GM19455 (cell line): ENCODE results near the gene AP3S1.
"Not testable (repeated sequence)": the region's sequence is repeated elsewhere in the genome, so short reads cannot be mapped to it uniquely, and the experiment has no call there.

Experiments
- ATAC-seq: cut with Tn5 transposase; IDR thresholded peaks from one replicate; pipeline ENCODE4 v1.9.1; 2021; ENCODE audit not compliant: unreplicated experiment

AP3S1 gene

DNA sequence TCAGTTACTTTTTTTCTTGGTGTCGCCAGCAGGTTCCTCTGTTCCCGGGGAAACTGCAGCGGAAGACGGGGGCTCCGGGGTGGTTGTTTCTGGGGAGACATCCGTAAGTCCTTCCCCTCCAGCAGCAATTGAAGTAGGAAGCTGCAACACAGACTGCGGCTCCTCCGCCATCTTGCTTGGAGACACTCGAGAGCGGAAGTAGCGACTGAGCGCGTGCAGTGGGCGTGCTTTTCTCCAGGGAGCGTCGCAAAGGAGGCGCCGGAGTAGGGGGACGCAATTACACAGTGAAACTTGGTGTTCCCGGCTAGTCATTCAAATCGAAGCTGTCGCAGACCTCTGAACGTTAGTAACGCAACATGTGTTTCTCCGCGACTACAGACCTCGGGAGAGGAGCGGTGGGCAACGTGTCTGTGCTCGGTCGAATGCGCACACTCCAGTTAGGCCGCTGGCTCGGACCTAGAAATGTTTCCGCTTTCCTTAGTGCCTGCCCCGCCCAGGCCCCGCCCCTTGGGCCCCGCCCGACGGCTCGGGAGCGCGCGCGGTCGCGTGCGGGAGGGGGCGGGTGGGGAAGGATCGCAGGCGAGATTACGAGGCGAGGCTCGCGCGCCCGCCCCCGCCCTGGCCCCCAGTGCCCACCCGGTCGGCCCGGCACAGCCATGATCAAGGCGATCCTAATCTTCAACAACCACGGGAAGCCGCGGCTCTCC lies at the start of gene AP3S1, which contains the start of gene ATG12:
Gene AP3S1, plus strand, starts transcription at position 554 of the 707 bp plus-strand sequence. Its CDS starts 103 bp downstream, at position 657.
Gene ATG12, minus strand, starts transcription at position 184 of the 707 bp plus-strand sequence. Its CDS starts 13 bp downstream, at position 171.
- ATAC-seq: peak; percentile 90

DNA sequence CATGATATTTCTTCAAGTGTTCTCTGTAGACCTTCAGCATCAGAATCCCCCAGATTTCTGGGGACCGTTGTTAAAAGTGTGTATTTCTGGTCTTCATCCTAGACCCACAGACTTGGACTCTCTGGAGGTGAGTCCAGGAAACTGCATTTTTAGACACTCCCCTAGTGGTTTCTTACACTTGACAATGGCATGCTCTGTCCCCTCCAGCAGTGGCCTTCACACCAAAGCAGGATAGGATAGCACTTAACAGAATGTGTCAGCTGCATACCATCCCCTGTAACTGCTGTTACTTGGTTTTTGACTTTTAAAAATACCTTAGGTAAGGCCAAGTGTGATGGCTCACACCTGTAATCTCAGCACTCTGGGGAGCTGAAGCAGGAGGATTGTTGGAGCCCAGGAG lies 46.0 kb upstream of the AP3S1 start:
- no peak for ATAC-seq

GRCh38 chr5:115796656-115797055 lies 45.1 kb upstream of the AP3S1 start:
- no peak for ATAC-seq

DNA sequence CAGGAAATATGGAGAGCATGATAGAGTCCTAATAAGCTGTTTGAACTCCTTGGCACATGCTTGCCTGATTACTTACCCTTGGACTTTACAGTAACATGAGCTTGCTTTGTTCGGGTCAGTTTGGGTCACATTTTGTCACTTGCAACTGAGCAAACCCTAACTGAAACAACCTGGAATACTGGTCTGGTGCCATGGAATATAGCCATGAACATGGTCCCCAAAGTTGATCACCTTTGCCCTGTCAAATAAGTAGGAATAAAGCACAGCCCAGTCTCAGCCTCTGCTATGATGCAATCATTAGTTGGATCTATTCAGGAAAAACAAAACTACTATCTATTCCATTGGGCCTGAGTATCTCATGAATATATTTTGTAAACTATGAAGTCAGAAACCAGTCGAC lies 43.5 kb upstream of the AP3S1 start:
- no peak for ATAC-seq

- no peak for ATAC-seq
Measured at GRCh38 chr5:115800108-115800507, 41.6 kb upstream of the AP3S1 start.

GRCh38 chr5:115801152-115801551 lies 40.6 kb upstream of the AP3S1 start:
- ATAC-seq: no peak

- ATAC-seq: no peak
Measured at GRCh38 chr5:115801984-115802383, 39.8 kb upstream of the AP3S1 start.

GRCh38 chr5:115806986-115807653 lies 34.6 kb upstream of the AP3S1 start:
- ATAC-seq: no peak

DNA sequence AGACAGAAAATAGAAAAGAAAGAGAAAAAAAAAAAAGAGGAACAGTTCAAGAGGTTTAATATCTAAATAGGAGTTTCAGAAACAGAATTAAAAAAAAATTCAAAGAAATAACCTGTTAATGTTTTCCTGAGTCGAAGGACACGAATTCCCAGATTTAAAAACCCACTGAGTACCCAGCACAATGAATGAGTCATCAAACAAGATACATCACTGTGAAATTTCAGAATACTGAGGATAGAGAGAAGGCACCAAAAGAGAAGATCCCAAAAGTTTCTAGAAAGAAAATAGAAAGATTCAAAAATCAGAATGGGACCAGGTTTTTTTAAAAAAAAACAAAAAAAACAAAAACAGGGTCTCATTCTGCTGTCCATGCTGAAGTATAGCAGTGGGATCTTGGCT lies 34.1 kb upstream of the AP3S1 start:
- ATAC-seq: no peak

GRCh38 chr5:115808066-115808465 lies 33.7 kb upstream of the AP3S1 start:
- not testable (repeated sequence) for ATAC-seq

DNA sequence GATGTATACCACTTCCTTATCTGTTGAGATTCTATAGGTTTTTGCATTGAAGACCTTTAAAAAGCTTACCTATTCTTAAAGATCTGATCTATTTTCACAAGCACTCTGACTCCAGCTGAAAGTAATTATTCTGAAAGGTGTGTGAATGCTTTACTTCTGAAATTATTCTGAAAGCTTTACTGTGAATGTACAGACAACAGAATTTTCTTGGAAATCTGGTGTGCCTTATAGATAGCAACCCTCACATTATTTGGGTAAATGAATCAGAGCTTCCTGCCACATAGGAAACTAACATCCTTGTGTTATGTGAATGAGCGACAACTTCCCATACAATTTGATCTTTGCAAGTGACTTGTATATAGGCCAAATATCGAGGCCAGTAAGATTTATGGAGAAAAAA lies 31.8 kb upstream of the AP3S1 start:
- no peak for ATAC-seq

DNA sequence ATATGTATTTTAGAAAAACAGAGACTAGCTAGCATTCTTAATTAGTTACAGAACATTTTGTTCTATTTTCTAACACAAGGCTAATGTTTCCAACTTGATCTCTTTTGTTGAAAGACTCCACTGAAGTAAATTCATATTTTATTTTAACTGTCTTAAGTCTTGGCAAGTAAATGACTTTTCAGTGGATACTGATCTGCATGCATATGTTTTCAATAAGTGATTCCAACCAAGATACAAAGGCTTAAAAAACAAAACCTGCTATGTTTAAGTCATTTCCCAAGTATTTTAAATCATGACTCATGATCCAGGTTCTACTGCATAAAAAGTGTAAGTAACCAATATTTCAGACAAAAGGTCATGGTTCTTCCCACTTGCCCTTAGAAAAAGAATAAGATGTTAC lies 31.0 kb upstream of the AP3S1 start:
- ATAC-seq: no peak

DNA sequence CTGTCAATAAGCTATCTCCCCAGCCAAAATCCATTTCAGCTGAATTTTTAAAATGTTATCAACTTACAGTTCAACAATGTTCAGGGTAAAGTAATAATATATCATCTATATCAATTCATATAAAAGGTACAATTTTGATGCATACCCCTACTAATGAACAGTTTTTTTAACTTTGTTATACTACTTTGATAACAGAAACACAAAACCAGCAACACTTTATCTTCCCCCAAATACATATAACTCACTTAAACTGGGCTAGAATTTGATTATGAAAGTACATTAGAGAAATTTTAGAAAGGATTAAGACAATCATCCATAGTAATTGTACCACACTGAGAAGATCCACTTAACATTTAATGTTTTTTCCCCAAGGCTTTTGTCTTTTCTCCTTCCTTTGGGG lies 30.3 kb upstream of the AP3S1 start:
- ATAC-seq: no peak

DNA sequence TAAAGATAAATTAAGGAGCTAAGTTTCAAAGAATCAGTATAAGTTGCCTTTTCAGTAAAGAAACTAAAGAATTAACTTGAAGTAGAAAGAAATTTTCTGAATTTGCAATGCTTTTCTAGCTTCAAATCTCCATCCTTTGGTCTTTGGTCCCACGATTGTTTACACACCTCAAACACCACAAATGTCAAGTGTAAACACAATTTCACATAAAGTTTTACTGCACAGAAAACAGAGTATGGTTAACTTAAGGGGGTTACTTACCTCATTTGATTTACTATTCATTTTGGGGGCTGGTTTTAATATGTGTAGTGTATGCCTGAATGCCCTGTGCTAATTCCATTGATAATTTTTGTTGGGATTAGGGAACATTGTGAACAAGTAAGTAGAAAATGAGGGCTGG lies 29.4 kb upstream of the AP3S1 start:
- no peak for ATAC-seq

- no peak for ATAC-seq
Measured at GRCh38 chr5:115813719-115814118, 28.0 kb upstream of the AP3S1 start.

GRCh38 chr5:115815006-115815692 lies 26.6 kb upstream of the AP3S1 start:
- no peak for ATAC-seq

DNA sequence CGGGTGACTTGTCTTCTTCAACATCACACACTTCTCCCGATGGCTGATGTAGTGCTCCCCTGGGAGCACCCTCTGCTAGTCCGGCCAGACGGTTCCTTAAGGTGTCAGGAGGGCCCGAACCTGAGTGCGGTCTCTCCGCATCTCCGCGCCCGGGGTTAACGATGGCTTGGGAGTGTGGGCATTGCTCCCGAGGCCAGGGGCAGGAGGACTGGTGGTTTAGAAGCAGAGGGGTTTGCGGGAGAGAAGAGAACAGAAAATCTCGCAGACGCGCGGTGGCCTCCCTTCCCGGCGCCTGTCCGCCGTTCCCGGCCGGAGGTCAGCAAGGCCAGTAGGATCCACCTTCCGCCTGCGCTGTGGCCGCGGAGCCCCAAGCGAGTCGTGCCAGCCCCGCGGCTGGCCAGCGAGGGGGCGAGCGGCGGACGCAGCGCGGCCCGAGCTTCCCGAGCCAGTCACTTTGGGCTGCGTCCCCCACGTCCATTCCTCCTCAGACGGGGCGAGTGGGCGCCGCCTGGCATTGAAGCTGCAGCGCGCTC lies 26.0 kb upstream of the AP3S1 start:
- ATAC-seq: no peak

DNA sequence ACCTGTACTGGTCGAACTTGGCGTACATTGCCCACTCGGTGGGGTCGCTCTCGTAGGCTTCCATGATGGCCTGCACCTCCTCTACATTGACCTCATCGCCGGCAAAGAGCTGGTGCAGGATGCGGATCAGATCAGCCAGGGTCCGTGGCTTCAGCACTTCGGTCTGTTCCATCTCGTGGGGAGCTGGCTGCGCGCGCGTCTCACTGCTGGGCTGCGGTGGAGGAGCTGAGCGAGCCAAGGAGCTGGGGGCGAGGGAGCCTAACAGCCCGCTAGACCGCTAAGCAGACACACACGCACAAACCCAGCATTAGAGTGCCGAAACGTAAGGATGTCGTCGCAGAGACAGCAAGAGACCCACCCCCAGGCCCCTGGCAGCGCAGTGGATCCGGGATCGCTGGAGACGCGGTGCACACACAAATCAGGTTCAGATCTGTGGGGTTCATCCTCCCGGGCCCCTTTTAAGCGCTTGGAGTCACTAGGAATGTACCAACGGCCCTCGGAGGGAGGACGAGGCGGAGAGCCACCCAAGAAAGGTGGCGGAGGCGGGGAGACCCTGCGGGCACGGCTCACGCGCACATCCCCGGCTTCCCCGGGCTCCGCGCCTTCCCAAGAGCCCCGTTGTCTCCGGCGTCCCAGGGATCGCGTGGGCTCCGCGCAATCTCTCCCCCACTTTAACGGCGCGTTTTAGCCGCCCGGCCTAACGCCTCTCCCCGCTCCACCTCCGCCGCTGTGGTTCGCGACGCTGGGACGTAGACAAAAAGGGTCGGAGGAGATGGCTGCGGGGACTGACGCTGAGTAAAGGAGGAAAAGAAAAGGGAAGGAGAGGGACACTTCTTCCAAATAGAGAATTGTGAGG lies 25.3 kb upstream of the AP3S1 start, which contains the start of gene CDO1:
Gene CDO1, minus strand, starts transcription at position 434 of the 856 bp plus-strand sequence. Its CDS starts 262 bp downstream, at position 172.
- no peak for ATAC-seq

- ATAC-seq: no peak
Measured at GRCh38 chr5:115817386-115817785, 24.3 kb upstream of the AP3S1 start.

- ATAC-seq: no peak
Measured at GRCh38 chr5:115818821-115819220, 22.9 kb upstream of the AP3S1 start.

DNA sequence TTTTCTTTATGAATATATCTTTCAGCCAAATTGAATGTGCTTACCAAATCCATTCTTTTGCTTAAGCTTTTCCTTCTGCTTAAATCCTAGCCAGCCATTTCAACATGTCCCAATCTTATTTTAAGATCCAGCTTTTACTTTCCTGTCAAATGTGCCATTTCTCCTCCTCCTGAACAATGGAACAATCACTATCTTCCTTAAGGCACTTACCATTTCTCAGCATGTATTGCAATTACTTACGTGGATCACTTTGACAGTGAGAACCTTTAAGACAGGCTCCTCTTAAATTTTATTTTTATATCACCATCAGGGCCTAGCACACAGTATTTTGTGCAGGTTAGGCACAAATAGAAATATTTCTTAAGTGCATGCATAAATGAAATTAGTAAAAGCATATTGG lies 20.9 kb upstream of the AP3S1 start:
- ATAC-seq: no peak
